ENCODE results near the gene HOTAIR.

HOTAIR gene

DNA sequence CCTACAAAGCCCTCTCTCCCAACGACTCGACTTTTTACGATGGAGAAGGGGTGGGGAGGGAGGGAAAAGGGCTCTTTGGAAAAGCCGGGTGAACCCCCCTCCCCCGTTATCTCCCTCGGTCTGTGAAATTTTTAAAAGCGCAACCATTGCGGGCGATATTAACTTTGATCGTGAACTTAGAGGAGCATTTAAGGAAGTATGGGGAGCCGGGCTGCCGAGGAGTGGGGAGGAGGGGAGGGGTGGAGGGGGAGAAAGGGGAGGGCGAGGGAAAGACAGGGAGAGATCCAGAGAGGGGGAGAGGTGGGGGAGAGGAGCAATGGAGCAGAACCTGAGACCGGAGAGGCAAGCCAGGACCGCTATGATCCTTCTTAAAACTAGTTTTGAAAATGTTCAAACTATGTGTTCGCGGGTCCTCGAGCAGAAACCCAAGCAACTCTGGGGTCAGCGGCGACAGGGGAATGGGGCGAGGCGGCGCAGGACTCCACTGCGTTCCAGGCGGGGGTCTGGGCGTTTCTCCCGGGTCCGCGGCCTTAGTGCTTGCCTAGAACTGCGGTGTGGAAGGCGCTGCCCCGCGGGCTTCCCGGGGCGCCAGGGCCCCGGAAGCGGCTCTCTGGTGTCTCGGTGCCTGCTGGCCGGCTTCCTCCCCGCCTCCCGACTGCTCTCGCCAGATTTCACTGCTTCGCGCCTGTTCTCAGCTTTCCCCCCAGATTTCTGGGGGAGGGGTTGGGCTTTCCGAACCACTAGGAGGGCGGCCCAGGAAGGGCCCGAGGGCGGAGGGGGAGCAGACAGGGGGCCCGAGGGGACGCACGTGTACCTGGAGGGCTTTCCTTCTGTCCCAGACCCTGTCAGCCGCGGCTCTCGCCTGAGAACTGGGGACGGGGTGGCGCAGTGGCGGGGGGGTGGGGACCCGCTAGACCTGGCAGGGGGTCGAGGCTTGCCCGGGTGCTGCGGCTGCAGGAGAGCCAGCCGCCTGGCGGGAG lies at the start of gene HOTAIR:
HOTAIR (minus strand) TSS at position 871 of the 980 bp plus-strand sequence.
- no peak for DNase-seq

GRCh38 chr12:54024127-54024526 lies 49.4 kb upstream of the HOTAIR start:
- no peak for DNase-seq

- DNase-seq: no peak
Observed at GRCh38 chr12:54022960-54023884, 48.5 kb upstream of the HOTAIR start.

GRCh38 chr12:54021432-54022013 lies 46.8 kb upstream of the HOTAIR start:
- DNase-seq: no peak

DNA sequence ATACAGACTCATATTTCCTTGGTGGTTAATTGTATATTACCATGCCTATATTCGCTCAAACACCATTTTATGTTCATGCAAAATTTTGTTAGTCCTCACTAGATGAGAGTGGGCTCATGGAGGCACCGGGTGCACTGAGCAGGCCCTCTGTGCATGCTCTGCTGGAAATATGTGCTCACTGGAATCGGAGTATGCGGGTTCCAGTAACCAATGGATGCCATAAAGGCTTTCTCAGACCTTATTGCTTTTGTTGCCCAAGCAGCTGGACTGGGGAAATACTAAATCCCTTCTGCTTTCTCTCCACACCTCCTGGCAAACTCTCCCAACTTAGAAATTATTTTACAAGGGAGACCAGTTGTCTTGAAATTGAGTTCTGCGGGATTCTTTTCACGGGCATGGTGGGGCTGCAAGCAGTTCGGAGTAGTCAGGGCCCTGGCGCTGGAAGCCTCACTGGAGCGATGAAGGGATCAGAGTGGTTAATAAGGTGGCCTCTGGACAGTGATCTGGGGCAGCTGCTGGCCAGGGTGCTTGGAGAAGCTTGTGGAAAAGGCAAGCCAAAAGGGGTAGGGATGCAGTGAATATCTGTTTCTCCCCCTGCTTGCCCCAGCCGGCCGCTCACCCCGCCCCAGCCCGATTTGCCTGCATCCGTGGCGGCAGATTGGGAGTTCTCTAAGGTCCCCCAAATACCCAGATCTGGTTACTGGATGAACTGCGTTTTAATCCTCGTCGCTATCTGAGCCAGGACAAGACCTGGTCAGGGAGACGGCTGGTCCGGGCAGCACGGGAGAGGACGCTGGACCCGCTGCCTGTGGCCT lies 46.0 kb upstream of the HOTAIR start:
- no peak for DNase-seq

GRCh38 chr12:54019924-54020590 lies 45.3 kb upstream of the HOTAIR start:
- DNase-seq: no peak

DNA sequence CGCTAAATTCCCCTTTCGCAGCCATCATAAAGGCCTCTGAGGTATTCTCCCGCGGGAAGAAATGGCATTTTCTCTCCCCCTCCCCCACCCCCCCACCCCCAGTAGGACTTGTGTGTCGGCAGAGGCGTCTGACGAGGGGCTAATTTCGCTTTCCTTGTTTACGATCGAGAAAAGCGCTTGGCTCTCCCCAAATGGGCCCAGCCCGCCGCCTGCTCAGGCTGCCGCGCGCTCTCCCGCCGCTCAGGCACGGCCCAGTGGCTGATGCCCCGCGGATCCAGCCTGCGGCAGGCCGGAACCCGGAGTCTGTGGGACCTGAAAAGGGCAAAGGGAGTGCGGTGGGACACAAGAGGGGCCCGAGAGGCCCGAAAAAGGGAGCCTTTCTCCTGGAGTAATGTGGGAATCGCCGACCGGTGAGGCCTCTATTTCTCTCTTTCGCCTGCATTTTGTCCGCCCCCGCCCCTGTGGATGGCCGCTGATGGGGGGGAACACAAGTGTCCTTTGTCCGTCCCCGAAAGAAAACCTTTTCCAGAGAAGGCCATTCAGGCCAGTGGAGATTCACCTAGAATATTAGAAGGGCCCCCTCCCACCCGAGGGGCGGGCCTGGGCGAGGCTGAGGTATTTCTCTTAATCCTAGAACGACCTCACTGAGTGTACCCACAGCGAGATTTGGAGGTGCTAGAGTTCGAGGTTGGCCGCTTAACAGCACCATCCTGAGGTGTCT lies 44.5 kb upstream of the HOTAIR start:
- no peak for DNase-seq

- no peak for DNase-seq
Observed at GRCh38 chr12:54018468-54018984, 43.8 kb upstream of the HOTAIR start.

DNA sequence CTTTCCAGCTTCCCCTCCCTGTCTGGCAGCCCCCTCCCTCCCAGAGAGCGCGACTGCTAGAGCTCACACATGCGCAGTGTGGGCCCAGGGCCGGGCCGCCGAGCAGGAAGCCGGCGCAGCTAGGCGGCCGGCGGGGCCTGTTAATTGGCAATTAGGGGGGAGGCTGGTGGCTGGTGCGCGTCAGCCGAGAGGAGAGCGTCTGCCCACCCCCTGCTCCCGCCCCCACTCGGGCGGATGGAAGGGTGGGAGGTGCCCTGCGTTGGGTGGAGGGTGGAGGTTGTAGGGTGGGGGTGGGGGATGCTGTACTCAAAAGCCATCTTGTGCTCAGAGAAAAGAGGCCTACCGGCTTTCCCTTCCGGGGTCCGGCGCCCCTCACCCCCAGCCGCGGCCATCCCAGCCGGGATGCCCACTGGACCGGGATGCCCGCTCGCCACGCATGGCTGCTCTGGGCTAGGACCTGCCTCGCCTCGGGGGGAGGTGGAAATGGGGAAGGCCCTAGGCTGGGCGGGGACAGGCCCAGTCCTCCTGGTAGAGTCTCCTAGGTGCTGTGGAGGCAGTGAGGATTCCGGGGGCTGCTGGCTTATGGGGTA lies 43.2 kb upstream of the HOTAIR start:
- DNase-seq: peak in 3 of 4 experiments; percentile 32 to 45 (median 38)

DNA sequence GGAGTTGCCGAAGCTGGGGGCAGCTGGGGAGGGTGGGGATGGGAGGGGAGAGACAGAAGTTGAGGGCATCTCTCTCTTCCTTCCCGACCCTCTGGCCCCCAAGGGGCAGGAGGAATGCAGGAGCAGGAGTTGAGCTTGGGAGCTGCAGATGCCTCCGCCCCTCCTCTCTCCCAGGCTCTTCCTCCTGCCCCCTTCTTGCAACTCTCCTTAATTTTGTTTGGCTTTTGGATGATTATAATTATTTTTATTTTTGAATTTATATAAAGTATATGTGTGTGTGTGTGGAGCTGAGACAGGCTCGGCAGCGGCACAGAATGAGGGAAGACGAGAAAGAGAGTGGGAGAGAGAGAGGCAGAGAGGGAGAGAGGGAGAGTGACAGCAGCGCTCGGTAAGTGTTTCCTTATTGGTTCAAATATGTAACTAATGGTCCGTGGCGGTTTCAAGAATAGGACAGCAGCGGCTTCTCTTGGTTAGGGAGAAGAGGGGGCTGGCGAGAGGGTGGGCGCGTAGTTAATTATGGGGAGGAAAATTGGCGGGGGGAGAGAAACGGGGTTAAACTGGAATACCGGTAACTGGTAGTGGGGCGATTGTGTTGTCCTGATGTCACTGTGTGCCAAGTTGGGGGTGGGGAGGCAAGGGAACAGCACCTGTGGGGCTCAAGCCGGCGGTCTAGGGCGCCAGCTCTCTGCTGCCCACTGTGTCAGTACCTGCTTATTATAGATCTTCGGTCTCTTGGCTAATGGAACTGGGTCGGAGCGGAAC lies 42.5 kb upstream of the HOTAIR start:
- DNase-seq: no peak

DNA sequence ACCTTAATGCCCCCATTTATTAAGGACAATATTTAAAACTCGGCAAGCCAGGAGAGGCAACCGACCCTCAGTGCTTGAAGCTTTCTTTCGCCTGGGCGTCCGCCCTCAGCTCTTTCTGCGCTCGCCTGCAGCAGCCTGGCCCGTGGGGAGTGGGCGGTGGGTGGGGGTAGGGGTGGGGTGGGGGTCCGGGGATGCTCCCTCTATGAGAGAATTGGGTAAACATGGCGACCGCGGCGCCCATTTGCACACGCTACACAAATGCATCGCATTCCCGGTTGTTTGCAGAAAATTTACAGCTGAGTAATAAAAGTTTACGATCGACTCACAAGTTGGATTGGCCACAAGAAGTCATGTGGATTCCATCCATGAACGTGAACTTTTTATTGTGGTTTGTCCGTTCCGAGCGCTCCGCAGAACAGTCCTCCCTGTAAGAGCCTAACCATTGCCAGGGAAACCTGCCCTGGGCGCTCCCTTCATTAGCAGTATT lies 41.8 kb upstream of the HOTAIR start:
- no peak for DNase-seq

DNA sequence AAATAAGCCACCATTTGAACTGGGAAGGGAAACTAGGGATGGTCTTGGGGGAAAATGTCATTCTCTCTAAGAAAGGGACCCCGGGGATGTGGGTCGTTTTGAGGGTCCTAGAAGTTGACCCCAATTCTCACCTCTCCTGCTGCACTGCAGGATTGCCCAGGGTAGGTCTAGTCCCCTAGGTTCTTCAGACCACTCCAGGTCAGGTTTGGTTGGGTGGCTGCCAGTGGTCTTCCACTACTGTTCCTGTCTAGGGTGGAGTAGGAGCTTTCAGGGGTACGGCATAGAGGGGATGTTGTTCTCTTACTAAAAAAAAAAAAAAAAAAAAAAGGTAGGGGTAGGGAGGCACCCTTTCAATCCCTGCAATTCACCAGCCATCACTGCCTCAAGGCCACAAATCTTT lies 41.3 kb upstream of the HOTAIR start:
- DNase-seq: no peak

GRCh38 chr12:54015018-54015931 lies 40.5 kb upstream of the HOTAIR start:
- DNase-seq: no peak

DNA sequence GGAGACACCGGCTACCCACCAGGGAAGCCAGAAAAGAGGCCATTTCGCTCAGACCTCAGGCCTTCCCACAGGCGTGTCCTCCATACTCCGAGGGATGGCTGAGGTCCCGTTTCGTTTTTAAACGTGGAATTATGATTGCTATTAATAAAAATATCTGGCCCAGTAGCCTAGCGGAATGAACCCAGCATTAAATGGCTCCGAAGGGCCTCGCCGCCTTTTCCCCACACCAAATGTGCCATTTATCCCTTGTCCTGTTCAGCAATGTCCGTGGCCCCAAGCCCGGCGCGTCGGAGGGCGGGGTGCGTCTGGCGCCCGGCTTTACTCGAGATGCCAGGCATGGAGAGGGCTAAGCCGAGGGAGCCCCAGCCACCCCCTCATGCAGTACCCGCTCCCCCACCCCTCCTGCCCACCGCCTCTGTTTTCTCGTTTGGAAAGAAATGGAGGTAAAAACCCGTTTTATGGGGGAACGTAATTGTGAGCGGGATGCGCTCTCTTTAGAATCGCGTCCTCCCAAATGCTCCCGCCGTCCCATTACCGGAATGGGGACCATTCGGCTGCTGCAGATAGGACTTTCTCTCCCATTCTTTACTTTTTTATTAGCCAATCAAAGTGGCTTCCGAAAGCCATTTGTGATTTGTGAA lies 39.7 kb upstream of the HOTAIR start:
- DNase-seq: no peak

- no peak for DNase-seq
Observed at GRCh38 chr12:54012631-54013409, 38.1 kb upstream of the HOTAIR start.

DNA sequence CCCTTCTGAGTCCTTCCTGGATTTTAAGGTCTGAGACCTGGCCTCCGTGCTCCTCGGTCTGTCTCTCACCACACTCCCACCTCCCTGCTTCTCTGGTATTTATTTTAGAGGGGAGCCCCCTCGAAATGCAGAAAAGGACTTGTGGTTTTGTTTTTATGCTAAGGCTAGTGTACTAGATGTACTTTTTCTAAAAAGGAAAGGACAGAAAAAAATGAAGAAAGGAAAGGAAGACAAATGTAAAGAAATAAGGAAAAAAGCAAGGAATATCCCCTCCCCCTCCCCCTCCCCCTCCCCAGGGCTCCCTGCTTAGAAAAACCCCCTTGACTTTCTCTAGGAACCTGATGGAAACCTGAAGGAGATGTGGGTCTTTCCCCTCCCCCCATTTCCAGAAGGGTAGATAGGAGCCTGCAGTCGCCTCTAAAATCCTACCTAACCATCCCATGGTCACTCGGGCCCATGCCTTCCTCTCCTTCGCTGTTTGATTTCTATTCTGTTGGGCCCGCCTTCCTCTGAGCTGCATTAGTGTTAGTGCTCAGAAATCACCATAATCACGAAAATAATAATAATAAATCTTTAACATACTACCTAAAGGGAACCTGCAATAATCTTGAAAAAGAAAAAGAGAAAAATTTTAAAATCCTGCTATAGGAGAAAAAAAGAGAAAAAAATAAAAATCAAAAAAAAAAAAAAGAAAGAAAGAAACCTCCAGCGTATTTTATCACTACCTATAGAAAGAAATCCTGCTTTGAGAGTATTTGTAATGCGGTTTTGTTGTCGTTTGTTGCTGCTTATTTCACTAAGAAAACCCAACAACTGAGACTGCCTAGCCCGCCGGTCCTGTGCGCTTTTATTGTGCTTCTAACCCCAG lies 37.1 kb upstream of the HOTAIR start:
- no peak for DNase-seq
